ENCODE measurements around the gene MRPS25. TPM values are rescaled to one million over a fixed set of nuclear protein-coding genes. Genes with fewer than 3 reads are reported as not detected.

MRPS25 gene
- total RNA-seq, 1 donor from 2014 or later = 17.8 TPM

DNA sequence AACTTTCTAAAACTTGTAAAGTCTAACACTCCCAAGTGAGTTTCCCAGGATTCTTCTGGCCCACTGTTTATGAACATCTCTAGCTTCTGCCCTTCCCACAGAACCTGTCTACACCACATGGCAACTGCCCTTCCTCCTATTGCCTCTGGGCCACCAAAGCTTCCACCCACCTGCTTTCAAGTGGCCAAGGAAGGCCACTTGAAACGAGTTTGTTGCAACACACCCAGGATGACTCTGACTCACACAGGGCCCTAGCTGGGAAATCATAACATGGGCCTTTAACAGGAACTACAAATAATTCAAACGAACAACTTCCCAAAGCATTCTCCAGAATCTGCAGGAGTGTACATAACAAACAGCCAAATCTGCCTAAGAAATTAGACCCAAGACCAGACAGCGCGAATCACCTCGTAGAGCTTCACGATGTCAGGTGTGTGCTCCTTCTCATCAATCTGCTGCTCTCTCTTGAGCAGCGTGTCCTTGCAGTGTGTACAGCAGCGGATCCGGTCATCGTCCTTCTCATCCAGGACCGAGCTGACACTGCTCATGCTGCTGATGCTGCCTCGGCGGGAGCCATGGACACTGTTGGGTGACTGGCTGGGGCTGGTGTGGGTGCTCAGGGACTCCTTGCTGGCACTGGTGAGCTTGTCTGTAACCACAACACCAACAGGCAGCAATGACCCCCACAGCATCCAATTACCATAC, 17.0 kb upstream of the MRPS25 start:
- DNase-seq = no peak

DNA sequence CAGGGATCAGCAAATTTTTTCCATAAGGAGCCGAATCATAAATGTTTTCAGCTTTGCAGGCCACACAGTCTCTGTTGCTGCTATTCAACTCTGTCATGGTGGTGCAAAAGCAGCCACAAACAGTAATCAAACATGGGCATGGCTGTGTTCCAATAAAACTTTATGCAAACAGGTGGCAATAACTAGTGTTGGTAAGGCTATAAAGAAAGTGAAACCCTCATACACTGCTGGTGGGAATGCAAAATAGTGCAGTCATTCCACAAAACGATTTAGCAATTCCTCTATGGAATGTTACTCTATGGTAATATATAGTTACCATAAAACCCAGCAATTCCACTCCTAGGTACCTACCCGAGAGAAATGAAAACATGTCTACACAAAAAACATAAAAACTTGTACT, 14.0 kb upstream of the MRPS25 start:
- no peak for DNase-seq

DNA sequence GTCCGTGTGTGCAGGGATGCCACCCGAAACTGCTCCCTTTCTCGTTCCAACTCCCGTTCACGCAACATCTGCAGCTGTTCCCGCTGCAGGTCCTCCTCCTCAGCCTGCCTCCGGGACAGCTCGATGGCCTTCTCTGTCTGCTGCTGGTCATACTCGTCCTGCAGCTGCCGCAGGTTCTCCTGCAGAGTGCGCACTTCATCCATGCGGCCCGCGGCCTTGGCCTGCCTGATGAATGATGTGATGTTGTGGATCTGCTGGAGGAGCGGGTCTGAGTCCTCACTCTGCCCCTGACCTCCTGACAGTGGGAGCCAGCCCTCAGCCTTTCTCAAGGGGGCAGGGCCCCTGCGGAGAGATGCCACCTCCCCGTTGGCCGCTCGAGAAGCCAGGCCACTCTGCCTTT, 9.4 kb upstream of the MRPS25 start:
- DNase-seq = no peak

GRCh38 chr3:15071699-15072098, 6.6 kb upstream of the MRPS25 start:
- no peak for DNase-seq

DNA sequence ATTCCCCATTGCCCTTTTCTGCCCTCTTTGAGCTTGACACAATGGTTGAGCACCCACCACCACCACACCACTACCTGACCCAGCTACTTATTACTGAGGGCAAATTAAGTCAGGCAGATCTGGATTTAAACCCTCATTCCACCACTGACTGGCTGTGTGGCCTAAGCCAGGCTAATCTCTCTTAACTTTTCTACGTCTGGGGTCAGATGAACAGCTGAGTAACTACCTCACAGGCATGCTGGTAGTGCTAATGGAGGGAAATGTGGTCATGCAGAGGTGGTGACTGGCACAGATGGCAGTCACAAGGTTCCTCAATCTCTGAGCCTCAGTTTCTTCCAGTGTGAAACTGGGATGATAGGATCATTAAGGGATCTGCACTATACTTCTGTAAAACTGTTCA, 4.3 kb upstream of the MRPS25 start:
- no peak for DNase-seq

GRCh38 chr3:15066467-15066866, 1.4 kb upstream of the MRPS25 start:
- no peak for DNase-seq

DNA sequence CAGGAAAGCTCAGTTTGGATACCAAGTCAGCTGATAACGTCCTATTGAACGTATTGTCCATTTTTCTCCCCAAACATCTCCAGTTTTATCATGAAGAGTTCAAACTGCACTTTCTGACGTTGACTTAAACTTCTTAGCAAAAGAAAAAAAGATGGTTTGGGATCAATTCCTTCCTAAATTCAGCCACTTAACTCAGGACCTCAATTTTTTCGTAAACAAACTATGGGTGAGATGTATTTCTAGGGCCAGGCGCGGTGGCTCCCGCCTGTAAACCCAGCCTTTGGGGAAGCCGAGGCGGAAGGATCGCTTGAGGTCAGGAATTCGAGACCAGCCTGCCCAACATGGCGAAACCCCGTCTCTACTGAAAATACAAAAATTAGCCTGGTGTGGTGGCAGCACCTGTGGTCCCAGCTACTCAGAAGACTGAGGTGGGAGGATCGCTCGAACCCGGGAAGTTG, 464 bp upstream of the MRPS25 start:
- DNase-seq = no peak

DNA sequence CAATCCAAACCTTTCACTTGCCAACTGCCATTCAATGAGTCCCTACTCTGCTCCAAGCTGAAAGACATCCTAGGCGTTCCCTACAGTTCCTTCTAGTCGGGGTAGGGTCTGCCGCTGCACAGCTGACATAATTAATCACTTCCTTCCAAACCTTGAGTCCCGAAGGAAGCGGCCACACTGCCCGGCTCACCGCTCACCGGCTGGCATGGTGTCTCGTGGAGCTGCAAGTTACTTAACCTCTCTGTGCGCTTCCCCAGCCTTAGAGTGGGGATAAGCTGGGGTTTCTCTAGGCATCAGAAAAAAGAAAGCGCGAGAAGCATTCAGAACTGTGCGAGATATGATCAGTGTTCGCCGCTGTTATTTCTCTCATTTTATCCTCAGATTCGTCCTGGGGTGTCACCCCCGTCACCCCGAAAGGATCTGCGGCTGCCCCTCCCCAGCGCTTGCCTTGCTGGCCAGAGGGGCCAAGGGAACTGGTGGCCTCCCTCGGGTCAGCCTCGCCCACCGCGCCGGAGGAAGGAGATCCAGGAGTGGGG, 748 bp downstream of the MRPS25 start:
- no peak for DNase-seq

GRCh38 chr3:15063656-15064286, 1.3 kb downstream of the MRPS25 start:
- DNase-seq = no peak

- no peak for DNase-seq
These were observed 1.9 kb downstream of the MRPS25 start for GRCh38 chr3:15063238-15063637.

- DNase-seq = no peak
These were observed 5.1 kb downstream of the MRPS25 start for GRCh38 chr3:15060029-15060428.

GRCh38 chr3:15056676-15057404, 8.3 kb downstream of the MRPS25 start:
- DNase-seq = no peak

- no peak for DNase-seq
These were observed 10.0 kb downstream of the MRPS25 start for GRCh38 chr3:15055019-15055557.

DNA sequence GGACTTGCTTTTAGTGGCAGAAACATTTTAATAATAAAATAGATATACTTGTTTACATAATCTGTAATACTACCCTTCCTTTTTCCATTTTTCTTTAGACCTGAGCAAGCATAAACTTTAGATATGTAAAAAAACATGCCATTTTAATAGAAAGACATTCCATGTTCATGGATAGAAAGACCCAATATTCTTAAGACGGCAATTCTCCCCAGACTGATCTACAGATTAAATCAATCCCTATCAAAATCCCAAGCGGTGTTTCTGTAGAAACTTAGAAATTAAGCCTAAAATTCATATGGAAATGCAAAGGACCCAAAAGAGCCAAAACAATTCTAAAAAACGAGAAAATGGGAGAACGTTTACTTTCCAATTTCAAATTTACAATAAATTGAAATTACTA, 11.6 kb downstream of the MRPS25 start:
- no peak for DNase-seq

- DNase-seq = no peak
These were observed 12.5 kb downstream of the MRPS25 start for GRCh38 chr3:15052335-15053242.

GRCh38 chr3:15051531-15051930, 13.6 kb downstream of the MRPS25 start:
- DNase-seq = no peak

GRCh38 chr3:15050405-15051092, 14.6 kb downstream of the MRPS25 start:
- DNase-seq = no peak

GRCh38 chr3:15049584-15049983, 15.5 kb downstream of the MRPS25 start:
- DNase-seq = no peak

DNA sequence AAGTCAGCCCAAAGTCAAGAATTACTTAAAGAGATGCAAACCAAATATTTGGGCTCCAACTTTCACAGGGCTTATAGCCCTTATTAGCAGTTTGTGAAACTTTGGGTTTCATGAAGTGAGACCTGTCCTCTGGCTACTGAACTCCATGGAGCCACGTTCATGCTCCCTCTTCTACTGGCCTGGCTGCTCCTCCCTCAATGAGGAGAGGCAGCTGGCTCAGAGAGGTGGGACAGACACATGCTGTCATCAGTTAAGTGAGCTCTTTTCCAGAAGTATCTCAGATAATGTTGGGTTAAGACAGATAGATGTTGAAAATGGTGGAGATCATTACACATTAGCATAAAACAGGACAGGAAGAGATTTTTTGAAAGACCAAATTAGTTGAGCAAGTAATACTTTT, 19.4 kb downstream of the MRPS25 start:
- no peak for DNase-seq

- no peak for DNase-seq
These were observed 20.8 kb downstream of the MRPS25 start for GRCh38 chr3:15044326-15044725.

All from occipital lobe (tissue), 2 donors.